Lower lobe of right lung (tissue), 2 donors: ENCODE measurements around the gene SPHKAP. TPM values are rescaled to one million over a fixed set of nuclear protein-coding genes. Genes with fewer than 3 reads are reported as not detected.

Experiments
- ATAC-seq, 2 donors: fragments of 200-7000 bp; cut with Tn5 transposase; one replicate each; pipeline ENCODE4 v1.9.1; 2020 to 2022; ENCODE audit warnings: mild to moderate bottlenecking in 2 of 2, moderate library complexity in 2 of 2
- DNase-seq: peaks from one replicate; pipeline ENCODE4 v3.0.0-alpha.2; 2020
- H3K27ac ChIP-seq: fragments of 200-600 bp; one replicate; pipeline ENCODE4 v1.8.0; 2022
- H3K27me3 ChIP-seq: fragments of 200-600 bp; one replicate; pipeline ENCODE4 v1.8.0; 2022; ENCODE audit warnings: low read depth
- H3K36me3 ChIP-seq: fragments of 200-600 bp; one replicate; pipeline ENCODE4 v1.8.0; 2022; ENCODE audit warnings: mild to moderate bottlenecking
- H3K4me1 ChIP-seq: fragments of 200-600 bp; one replicate; pipeline ENCODE4 v1.8.0; 2022
- H3K4me3 ChIP-seq: fragments of 200-600 bp; one replicate; pipeline ENCODE4 v1.8.0; 2022; ENCODE audit warnings: mild to moderate bottlenecking
- H3K9me3 ChIP-seq: fragments of 200-600 bp; one replicate; pipeline ENCODE4 v1.8.0; 2022
- intact Hi-C: fragments of 100-400 bp; cut with DNase I; formaldehyde crosslinking; loops from one replicate; pipeline ENCODE4 v1.11.0; 2022
- total RNA-seq: library from RNA; stranded (reverse); fragmentation: NEBNext Ultra II Directional; extraction: Animal tissue kit (Norgen Biotek cat#: 25700); gene quantifications from one replicate; pipeline ENCODE4 v1.2.1, GENCODE V29; 2021
- TF ChIP-seq, protein P1 (sequence below): fragments of 200-600 bp; IDR thresholded peaks from one replicate; pipeline ENCODE4 v1.8.0; 2022; ENCODE audit warnings: antibody characterized with exemption, mild to moderate bottlenecking
- donor health status: DM: no; HTN: yes; CAD: no; lungs with severe emphysema.

Gene SPHKAP
- total RNA-seq, 1 donor from 2014 or later: 0.06 TPM

- Histone ChIP-seq H3K9me3 (no peaks in the 10 kb centered on the region), H3K27ac (no peak overlapping the region), H3K36me3 (no peaks in the 10 kb centered on the region), H3K27me3 (no peaks in the 10 kb centered on the region), H3K4me3 (no peak overlapping the region), H3K4me1 (no peaks in the 10 kb centered on the region)
- intact Hi-C loops: no loop called here
- DNase-seq: no peak
- TF ChIP-seq, protein P1, sequence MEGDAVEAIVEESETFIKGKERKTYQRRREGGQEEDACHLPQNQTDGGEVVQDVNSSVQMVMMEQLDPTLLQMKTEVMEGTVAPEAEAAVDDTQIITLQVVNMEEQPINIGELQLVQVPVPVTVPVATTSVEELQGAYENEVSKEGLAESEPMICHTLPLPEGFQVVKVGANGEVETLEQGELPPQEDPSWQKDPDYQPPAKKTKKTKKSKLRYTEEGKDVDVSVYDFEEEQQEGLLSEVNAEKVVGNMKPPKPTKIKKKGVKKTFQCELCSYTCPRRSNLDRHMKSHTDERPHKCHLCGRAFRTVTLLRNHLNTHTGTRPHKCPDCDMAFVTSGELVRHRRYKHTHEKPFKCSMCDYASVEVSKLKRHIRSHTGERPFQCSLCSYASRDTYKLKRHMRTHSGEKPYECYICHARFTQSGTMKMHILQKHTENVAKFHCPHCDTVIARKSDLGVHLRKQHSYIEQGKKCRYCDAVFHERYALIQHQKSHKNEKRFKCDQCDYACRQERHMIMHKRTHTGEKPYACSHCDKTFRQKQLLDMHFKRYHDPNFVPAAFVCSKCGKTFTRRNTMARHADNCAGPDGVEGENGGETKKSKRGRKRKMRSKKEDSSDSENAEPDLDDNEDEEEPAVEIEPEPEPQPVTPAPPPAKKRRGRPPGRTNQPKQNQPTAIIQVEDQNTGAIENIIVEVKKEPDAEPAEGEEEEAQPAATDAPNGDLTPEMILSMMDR: no peak
- no peak for ATAC-seq
These were observed 116.6 kb downstream of the SPHKAP start for GRCh38 chr2:228064796-228065315.

DNA sequence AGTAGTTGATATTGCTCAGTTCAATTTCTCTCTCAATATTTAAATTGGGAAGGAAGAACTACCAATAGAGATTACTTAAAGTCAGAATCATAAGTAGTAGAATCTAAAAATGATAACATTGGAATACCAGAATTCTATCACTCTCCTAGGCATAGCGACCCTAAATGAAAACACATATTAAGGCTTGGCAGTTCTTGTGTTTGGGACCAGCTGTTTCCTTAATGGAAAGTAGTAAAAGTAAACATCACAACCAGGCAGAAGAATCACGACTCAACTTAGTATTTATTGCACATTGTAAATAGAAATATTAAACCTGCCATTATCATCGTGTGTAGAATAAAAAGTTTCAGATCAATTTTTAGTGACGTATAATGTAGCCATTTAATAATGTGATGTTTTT lies 117.5 kb downstream of the SPHKAP start:
- Histone ChIP-seq H3K4me1 (no peaks in the 10 kb centered on the region), H3K36me3 (no peaks in the 10 kb centered on the region), H3K27ac (no peak overlapping the region), H3K9me3 (no peaks in the 10 kb centered on the region), H3K27me3 (no peaks in the 10 kb centered on the region), H3K4me3 (no peak overlapping the region)
- TF ChIP-seq, protein P1: no peak
- ATAC-seq: no peak
- intact Hi-C loops: no loop called here
- no peak for DNase-seq

- Histone ChIP-seq H3K4me1 (no peaks in the 10 kb centered on the region), H3K9me3 (no peaks in the 10 kb centered on the region), H3K36me3 (no peaks in the 10 kb centered on the region), H3K4me3 (no peak overlapping the region), H3K27ac (no peak overlapping the region), H3K27me3 (no peaks in the 10 kb centered on the region)
- ATAC-seq: no peak
- TF ChIP-seq, protein P1: no peak
- no peak for DNase-seq
- intact Hi-C loops: no loop called here
These were observed 117.9 kb downstream of the SPHKAP start for GRCh38 chr2:228063558-228063957.

DNA sequence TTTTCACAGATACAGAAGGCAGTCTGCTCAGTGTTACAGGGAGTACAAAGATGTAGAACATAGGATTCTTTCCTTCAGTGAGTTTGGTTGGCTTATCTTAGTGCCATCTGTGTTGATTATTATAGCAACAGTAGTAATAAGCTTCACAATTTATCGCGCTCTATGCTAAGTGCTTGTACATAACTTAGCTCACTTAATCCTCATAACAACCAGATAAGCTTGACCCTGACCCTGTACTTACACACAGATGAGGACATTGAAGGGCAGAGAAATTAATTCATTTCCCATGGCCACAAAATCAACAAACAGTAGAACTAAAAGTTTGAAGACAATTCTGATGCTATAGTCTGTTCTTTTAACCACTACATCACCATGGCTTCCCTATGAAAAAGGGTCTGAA lies 121.8 kb downstream of the SPHKAP start:
- H3K4me1 ChIP-seq: peaks cover 9% of the 10 kb centered on the region
- TF ChIP-seq, protein P1: no peak

DNA sequence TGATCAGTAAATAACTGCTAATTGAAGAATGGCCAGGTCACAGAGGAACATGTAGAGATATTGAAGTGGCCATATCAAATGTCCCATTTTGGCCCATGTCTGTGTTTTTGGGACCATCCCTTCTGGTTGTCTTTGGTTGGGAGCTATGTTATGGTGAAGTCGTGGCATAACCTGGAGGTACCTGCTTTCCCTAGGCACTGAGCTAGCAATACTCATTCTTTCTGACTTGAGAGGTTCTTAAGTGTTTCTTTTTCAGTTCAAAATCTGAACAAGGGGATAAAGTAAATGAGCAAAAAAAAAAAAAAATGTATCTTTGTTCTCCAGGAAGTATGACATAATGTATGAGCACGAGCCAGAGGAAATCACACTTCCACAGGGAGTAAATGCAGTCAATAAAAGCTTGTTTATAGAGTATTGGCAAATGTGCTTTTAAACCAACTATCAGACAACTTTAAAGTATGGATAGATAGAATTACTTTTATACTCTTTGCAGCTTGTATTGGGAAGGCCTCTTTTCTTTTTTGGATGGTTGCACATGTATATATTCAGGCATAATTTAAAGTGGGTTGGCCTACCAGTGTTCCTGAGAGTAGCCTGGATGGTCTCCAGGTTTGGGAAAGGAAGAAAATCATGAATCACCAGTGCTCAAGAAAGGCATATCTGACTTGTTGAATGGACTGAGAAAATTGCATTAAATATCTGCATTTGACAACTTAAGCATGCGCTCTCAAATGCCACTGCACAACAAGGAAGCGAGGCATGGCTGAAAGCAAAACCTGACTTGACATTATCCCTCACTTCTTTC lies 125.0 kb downstream of the SPHKAP start:
- ATAC-seq (peak; percentile 57 to 63), DNase-seq (no peak)

More for the DNA sequence above, 121.8 kb downstream of the SPHKAP start:
- no peak for DNase-seq
- H3K27ac ChIP-seq: no peak overlapping the region
- H3K27me3 ChIP-seq: no peaks in the 10 kb centered on the region
- intact Hi-C loops: no loop called here
- no peak overlapping the region for H3K4me3 ChIP-seq
- H3K9me3 ChIP-seq: no peaks in the 10 kb centered on the region
- ATAC-seq: peak; percentile 73 to 78
- no peaks in the 10 kb centered on the region for H3K36me3 ChIP-seq

More for the DNA sequence above, 125.0 kb downstream of the SPHKAP start:
- no peaks in the 10 kb centered on the region for H3K9me3 ChIP-seq
- H3K4me3 ChIP-seq: no peak overlapping the region
- peaks cover 9% of the 10 kb centered on the region for H3K4me1 ChIP-seq
- no peaks in the 10 kb centered on the region for H3K36me3 ChIP-seq
- no peaks in the 10 kb centered on the region for H3K27me3 ChIP-seq
- intact Hi-C loops: no loop called here
- no peak overlapping the region for H3K27ac ChIP-seq
- TF ChIP-seq, protein P1: no peak
